GM23338 (cell line): ENCODE measurements around the gene CACNA1F.

Experiments used
- EZH2 ChIP-seq: fragments of 200-600 bp; sonication (generic); IDR thresholded peaks from one replicate; pipeline ENCODE4 v1.8.0; 2017; ENCODE audit warnings: antibody characterized with exemption, mild to moderate bottlenecking, low read depth; ENCODE audit not compliant: unreplicated experiment
- POLR2AphosphoS5 ChIP-seq: IDR thresholded peaks from 2 replicates; pipeline ENCODE4 v1.6.1; 2016; ENCODE audit warnings: antibody characterized with exemption, low read depth
- ZNF114 ChIP-seq: fragments of 250-450 bp; sonication (Bioruptor Pico); IDR thresholded peaks from 2 replicates; pipeline ENCODE4 v1.5.0; 2020; ENCODE audit warnings: mild to moderate bottlenecking, moderate library complexity
- TF ChIP-seq, protein P1 (sequence below), 2 experiments: fragments of 200-600 bp in 1 of 2; sonication (generic) in 1 of 2; conservative IDR thresholded peaks; 2 replicates each; pipeline versions ENCODE4 v1.5.1 to v1.6.1; 2016 to 2017; ENCODE audit warnings: antibody characterized with exemption in 2 of 2, low read depth in 2 of 2, mild to moderate bottlenecking in 2 of 2, moderate library complexity in 1 of 2
- TF ChIP-seq, protein P2 (sequence below): IDR thresholded peaks from 2 replicates; pipeline ENCODE4 v1.6.1; 2016; ENCODE audit warnings: antibody characterized with exemption
- TF ChIP-seq, protein P3 (sequence below): IDR thresholded peaks from one replicate; pipeline ENCODE4 v1.6.1; 2018; ENCODE audit warnings: antibody characterized with exemption; ENCODE audit not compliant: unreplicated experiment

DNA sequence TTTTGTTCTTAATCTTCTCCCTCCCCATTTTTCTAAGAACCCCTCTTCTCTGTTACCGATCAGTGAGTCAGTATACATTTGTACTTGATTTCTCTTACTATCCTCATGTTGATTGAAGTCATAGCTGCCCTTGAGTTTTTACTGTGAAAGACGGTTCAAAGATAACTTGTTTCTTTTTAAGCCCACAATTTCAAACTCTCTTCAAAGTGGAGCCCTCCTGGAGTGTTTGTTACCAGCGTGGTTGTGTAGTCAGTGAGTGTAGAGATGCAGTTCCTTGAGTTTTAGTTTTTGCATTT, 44.3 kb upstream of the CACNA1F start:
- TF ChIP-seq, protein P1, sequence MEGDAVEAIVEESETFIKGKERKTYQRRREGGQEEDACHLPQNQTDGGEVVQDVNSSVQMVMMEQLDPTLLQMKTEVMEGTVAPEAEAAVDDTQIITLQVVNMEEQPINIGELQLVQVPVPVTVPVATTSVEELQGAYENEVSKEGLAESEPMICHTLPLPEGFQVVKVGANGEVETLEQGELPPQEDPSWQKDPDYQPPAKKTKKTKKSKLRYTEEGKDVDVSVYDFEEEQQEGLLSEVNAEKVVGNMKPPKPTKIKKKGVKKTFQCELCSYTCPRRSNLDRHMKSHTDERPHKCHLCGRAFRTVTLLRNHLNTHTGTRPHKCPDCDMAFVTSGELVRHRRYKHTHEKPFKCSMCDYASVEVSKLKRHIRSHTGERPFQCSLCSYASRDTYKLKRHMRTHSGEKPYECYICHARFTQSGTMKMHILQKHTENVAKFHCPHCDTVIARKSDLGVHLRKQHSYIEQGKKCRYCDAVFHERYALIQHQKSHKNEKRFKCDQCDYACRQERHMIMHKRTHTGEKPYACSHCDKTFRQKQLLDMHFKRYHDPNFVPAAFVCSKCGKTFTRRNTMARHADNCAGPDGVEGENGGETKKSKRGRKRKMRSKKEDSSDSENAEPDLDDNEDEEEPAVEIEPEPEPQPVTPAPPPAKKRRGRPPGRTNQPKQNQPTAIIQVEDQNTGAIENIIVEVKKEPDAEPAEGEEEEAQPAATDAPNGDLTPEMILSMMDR (conservative IDR thresholded peaks at IDR 0.05; ENCODE audit: low read depth in 2 of 2) = no peak
- TF ChIP-seq EZH2 = no peak
- no peak for TF ChIP-seq ZNF114 (CRISPR knock-in tag)
- TF ChIP-seq, protein P2, sequence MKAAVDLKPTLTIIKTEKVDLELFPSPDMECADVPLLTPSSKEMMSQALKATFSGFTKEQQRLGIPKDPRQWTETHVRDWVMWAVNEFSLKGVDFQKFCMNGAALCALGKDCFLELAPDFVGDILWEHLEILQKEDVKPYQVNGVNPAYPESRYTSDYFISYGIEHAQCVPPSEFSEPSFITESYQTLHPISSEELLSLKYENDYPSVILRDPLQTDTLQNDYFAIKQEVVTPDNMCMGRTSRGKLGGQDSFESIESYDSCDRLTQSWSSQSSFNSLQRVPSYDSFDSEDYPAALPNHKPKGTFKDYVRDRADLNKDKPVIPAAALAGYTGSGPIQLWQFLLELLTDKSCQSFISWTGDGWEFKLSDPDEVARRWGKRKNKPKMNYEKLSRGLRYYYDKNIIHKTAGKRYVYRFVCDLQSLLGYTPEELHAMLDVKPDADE = no peak
- no peak for TF ChIP-seq POLR2AphosphoS5
- TF ChIP-seq, protein P3, sequence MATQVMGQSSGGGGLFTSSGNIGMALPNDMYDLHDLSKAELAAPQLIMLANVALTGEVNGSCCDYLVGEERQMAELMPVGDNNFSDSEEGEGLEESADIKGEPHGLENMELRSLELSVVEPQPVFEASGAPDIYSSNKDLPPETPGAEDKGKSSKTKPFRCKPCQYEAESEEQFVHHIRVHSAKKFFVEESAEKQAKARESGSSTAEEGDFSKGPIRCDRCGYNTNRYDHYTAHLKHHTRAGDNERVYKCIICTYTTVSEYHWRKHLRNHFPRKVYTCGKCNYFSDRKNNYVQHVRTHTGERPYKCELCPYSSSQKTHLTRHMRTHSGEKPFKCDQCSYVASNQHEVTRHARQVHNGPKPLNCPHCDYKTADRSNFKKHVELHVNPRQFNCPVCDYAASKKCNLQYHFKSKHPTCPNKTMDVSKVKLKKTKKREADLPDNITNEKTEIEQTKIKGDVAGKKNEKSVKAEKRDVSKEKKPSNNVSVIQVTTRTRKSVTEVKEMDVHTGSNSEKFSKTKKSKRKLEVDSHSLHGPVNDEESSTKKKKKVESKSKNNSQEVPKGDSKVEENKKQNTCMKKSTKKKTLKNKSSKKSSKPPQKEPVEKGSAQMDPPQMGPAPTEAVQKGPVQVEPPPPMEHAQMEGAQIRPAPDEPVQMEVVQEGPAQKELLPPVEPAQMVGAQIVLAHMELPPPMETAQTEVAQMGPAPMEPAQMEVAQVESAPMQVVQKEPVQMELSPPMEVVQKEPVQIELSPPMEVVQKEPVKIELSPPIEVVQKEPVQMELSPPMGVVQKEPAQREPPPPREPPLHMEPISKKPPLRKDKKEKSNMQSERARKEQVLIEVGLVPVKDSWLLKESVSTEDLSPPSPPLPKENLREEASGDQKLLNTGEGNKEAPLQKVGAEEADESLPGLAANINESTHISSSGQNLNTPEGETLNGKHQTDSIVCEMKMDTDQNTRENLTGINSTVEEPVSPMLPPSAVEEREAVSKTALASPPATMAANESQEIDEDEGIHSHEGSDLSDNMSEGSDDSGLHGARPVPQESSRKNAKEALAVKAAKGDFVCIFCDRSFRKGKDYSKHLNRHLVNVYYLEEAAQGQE = no peak
